Transverse colon (tissue), 4 donors: ENCODE results near the gene HDAC4. TPM values are rescaled to one million over a fixed set of nuclear protein-coding genes. Genes with fewer than 3 reads are reported as not detected.

Experiments
- DNase-seq: peaks from one replicate; pipeline ENCODE4 v3.0.0-alpha.2; 2019
- H3K27ac ChIP-seq, 4 donors: fragments of 200-600 bp; sonication (generic); 2 replicates each; pipeline ENCODE4 v1.5.1; 2016 to 2018; ENCODE audit warnings: inconsistent platforms in 4 of 4
- H3K27me3 ChIP-seq: fragments of 200-600 bp; sonication (generic); 2 replicates; pipeline ENCODE4 v1.5.1; 2017; ENCODE audit warnings: inconsistent platforms
- H3K36me3 ChIP-seq, 4 donors: fragments of 200-600 bp; sonication (generic); 2 replicates each; pipeline ENCODE4 v1.5.1; 2017 to 2019; ENCODE audit warnings: inconsistent platforms in 4 of 4
- H3K4me1 ChIP-seq, 4 donors: fragments of 200-600 bp; sonication (generic); 2 replicates each; pipeline ENCODE4 v1.5.1; 2017 to 2020; ENCODE audit warnings: inconsistent platforms in 4 of 4
- H3K4me3 ChIP-seq, 4 donors: fragments of 200-600 bp; sonication (generic); 1 replicate in 1 of 4; 2 replicates in 3 of 4; pipeline versions ENCODE4 v1.5.1 to v1.6.1; 2017 to 2019; ENCODE audit warnings: inconsistent platforms in 4 of 4
- H3K9me3 ChIP-seq, 2 donors: fragments of 200-600 bp; sonication (generic); 2 replicates each; pipeline ENCODE4 v1.5.1; 2017 to 2019; ENCODE audit warnings: inconsistent platforms in 2 of 2
- CTCF ChIP-seq, 5 experiments: fragments of 200-600 bp in 3 of 5; fragments of 450-650 bp in 2 of 5; sonication (generic) in 3 of 5; IDR thresholded peaks; 1 replicate in 2 of 5; 2 replicates in 3 of 5; pipeline ENCODE4 v1.5.1; 2016 to 2017; ENCODE audit warnings: antibody characterized with exemption in 5 of 5, inconsistent platforms in 3 of 5, mild to moderate bottlenecking in 2 of 5, moderate library complexity in 1 of 5
- EP300 ChIP-seq: sonication (generic); formaldehyde crosslinking; IDR thresholded peaks from one replicate; pipeline ENCODE4 v1.6.1; 2017; ENCODE audit warnings: antibody characterized with exemption, low read depth
- POLR2A ChIP-seq: fragments of 450-650 bp; IDR thresholded peaks from one replicate; pipeline ENCODE4 v1.6.1; 2016; ENCODE audit warnings: antibody characterized with exemption, mild to moderate bottlenecking, moderate library complexity
- POLR2AphosphoS5 ChIP-seq, 3 donors: sonication (generic); formaldehyde crosslinking; IDR thresholded peaks; one replicate each; pipeline ENCODE4 v1.6.1; 2016; ENCODE audit warnings: antibody characterized with exemption in 3 of 3
- WGBS, 2 donors: methylation state at CpG; one replicate each; pipeline ENCODE4 v1.1.5; 2018; ENCODE audit warnings: low coverage in 1 of 2; 5-methylcytosine and 5-hydroxymethylcytosine counted together
- in situ Hi-C, 4 donors: fragments of 200-750 bp; cut with MboI; loops; one replicate each; pipeline versions ENCODE4 v1.15.0 to v1.15.1; 2017; ENCODE audit warnings: low sequenced_read_pairs in 3 of 4, low pct_ligation_motif_present in 1 of 4, low pct_unique_long_range_greater_than_20kb in 1 of 4
- intact Hi-C: fragments of 100-400 bp; cut with DNase I; formaldehyde crosslinking; loops from one replicate; pipeline ENCODE4 v1.15.1; 2023; ENCODE audit warnings: low total_unique reads
- total RNA-seq, 4 donors: library from RNA; depleted of rRNA; stranded (reverse); fragments of >200 nt; gene quantifications; one replicate each; pipeline ENCODE4 v1.1.0, GENCODE V29; 2016

HDAC4 gene
- total RNA-seq, 4 donors from 2014 or later = 33.9 to 192 (median 112) TPM

GRCh38 chr2:239162141-239162821 is 238.5 kb downstream of the HDAC4 start:
- 93 to 94% methylated on average over 3 to 22 of the region's 23 CpGs for WGBS, 2 donors
- no peak for DNase-seq
- peaks cover 3 to 21% (median 17%) of the 10 kb centered on the region in 4 donors for H3K4me1 ChIP-seq
- no peaks in the 10 kb centered on the region for H3K9me3 ChIP-seq
- no peak overlapping the region for H3K4me3 ChIP-seq
- no peak overlapping the region for H3K27ac ChIP-seq
- in situ Hi-C loops (no loop called here), intact Hi-C loops (no loop called here)
- peaks cover 0 to 7% (median 0%) of the 10 kb centered on the region in 4 donors for H3K36me3 ChIP-seq
- no peak for TF ChIP-seq CTCF (IDR thresholded peaks at IDR 0.05)
- no peaks in the 10 kb centered on the region for H3K27me3 ChIP-seq

GRCh38 chr2:239161711-239162140 is 239.1 kb downstream of the HDAC4 start:
- in situ Hi-C loops = no loop called here
- TF ChIP-seq CTCF (IDR thresholded peaks at IDR 0.05) = no peak
- no peak for TF ChIP-seq POLR2A
- no peak for TF ChIP-seq EP300
- no peak for TF ChIP-seq POLR2AphosphoS5 (IDR thresholded peaks at IDR 0.05)
- Histone ChIP-seq H3K4me3 (no peak overlapping the region), H3K9me3 (no peaks in the 10 kb centered on the region), H3K27ac (no peak overlapping the region), H3K36me3 (peaks cover 0 to 7% (median 0%) of the 10 kb centered on the region in 4 donors), H3K4me1 (peaks cover 0 to 16% (median 11%) of the 10 kb centered on the region in 4 donors), H3K27me3 (no peaks in the 10 kb centered on the region)
- no peak for DNase-seq
- 89% methylated on average over 14 of the region's 14 CpGs; no CpG with 5 or more reads in 1 of the 2 donors for WGBS, 2 donors
- intact Hi-C loops = no loop called here

- intact Hi-C loops (no loop called here), in situ Hi-C loops (no loop called here)
- peaks cover 0 to 10% (median 8%) of the 10 kb centered on the region in 4 donors for H3K4me1 ChIP-seq
- H3K4me3 ChIP-seq = no peak overlapping the region
- DNase-seq = peak; percentile 1
- H3K36me3 ChIP-seq = peaks cover 0 to 18% (median 0%) of the 10 kb centered on the region in 4 donors
- WGBS, 2 donors = 95% methylated on average over 8 to 32 of the region's 32 CpGs
- H3K9me3 ChIP-seq = no peaks in the 10 kb centered on the region
- TF ChIP-seq EP300 (no peak), POLR2A (no peak), POLR2AphosphoS5 (IDR thresholded peaks at IDR 0.05) (no peak)
- no peak overlapping the region for H3K27ac ChIP-seq
- H3K27me3 ChIP-seq = no peaks in the 10 kb centered on the region
Observed at GRCh38 chr2:239160226-239161143, 240.3 kb downstream of the HDAC4 start.

- TF ChIP-seq EP300 = no peak
- TF ChIP-seq POLR2A = no peak
- no peak for TF ChIP-seq POLR2AphosphoS5 (IDR thresholded peaks at IDR 0.05)
- intact Hi-C loops = no loop called here
- Histone ChIP-seq H3K4me1 (peaks cover 0 to 10% (median 8%) of the 10 kb centered on the region in 4 donors), H3K36me3 (peaks cover 0 to 18% (median 0%) of the 10 kb centered on the region in 4 donors), H3K9me3 (no peaks in the 10 kb centered on the region), H3K4me3 (no peak overlapping the region), H3K27ac (no peak overlapping the region), H3K27me3 (no peaks in the 10 kb centered on the region)
- in situ Hi-C loops = no loop called here
- 96 to 100% methylated on average over 1 to 9 of the region's 9 CpGs for WGBS, 2 donors
- DNase-seq = peak; percentile 0
Observed at GRCh38 chr2:239159476-239159911, 241.3 kb downstream of the HDAC4 start.
